Stimulated activated CD4-positive, alpha-beta T cell treated with anti-CD3 and anti-CD28 coated beads, Interleukin-15, amount 100 ng/mL, for 24 hours (primary cell): ENCODE measurements around the gene PTCH1.

Experiments
- DNase-seq: peaks from one replicate; pipeline ENCODE4 v3.0.0-alpha.2; 2020

PTCH1 gene

DNA sequence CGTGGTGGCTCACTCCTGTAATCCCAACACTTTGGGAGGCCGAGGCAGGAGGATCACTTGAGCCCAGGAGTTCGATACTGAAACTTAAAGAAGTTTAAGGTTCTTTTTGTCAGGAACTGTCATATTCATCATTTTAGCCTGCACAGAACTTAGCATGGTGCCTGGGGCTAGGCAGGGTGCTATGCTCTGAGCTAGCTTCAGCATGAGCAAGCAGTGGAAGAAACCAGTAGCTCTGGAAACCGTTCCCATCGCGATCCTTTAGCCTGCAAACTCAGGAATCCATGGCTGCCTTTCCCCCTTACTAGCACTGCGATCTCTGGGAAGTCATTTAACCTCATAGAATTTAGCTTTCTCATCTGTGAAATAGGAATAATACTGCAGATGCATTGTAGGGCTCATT, 80.4 kb downstream of the PTCH1 start:
- no peak for DNase-seq

- DNase-seq: no peak
These were observed 81.6 kb downstream of the PTCH1 start for GRCh38 chr9:95435074-95435728.

GRCh38 chr9:95434116-95435073, 82.4 kb downstream of the PTCH1 start:
- no peak for DNase-seq

DNA sequence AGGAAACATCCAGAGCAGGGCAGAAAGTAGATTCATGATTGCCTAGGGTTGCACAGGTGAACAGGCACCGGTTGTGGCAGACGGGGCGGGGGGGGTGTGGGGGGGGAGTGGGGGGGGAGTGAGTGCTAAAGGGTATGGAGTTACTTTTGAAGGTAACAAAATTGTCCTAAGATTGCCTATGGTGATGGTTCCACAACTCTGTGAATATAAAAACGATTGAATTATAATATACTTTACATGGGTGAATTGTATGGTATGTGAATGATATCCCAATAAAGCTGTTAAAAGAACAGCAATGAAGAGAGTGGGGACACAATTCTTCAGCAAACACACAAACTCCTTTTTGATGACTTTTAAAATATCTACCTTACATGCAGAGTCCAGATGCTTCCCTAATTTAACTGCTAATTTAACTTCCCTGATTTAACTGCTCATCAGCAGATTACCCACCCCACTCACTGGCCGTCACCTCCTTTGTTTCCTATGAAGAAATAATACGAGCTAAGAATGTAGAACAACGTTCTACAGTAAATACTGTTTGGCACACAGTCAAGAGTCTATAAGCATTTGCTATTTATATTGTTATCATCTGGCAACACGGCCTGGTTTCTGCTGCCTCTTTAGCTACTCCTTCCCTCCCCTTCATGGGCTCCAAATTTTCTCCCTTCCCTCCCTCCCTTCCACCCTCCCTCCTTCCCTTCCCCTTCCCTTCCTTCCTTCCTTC, 83.5 kb downstream of the PTCH1 start:
- no peak for DNase-seq

DNA sequence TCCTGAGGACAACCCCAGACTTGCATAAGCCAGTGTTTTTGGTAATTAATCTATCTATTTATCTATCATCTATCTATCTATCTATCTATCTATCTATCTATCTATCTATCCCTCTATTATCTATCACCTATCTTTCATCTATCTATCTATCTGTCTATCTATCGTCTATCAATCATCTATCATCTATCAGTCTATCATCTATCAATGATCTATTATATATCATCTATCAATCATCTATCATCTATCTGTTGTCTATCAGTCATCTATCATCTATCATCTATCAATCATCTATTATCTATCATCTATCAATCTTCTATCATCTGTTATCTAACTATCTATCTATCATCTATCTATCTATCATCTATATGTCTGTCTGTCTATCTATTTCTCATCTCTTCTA, 85.5 kb downstream of the PTCH1 start:
- DNase-seq: no peak

- no peak for DNase-seq
These were observed 86.7 kb downstream of the PTCH1 start for GRCh38 chr9:95429948-95430620.

DNA sequence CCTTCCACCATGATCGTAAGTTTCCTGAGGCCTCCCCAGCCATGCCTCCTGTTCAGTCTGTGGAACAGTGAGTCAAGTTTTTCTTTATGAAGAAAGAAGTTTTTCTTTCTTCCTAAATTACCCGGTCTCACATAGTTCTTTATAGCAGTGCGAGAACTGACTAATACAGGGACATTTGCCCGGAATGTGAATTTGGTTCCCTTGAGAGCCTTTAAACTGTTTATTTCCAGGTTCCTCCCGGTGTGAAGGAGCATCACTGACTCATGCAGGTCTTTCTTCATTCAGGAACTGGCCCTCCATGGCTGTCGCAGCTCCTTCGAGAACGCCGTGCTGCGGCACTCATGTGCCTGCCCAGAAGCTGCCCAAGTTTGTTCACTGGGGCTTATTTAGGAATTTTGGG, 87.7 kb downstream of the PTCH1 start:
- DNase-seq: no peak

GRCh38 chr9:95425910-95426551, 90.7 kb downstream of the PTCH1 start:
- DNase-seq: peak; percentile 19

- DNase-seq: no peak
These were observed 94.1 kb downstream of the PTCH1 start for GRCh38 chr9:95422650-95423049.

- DNase-seq: no peak
These were observed 96.3 kb downstream of the PTCH1 start for GRCh38 chr9:95420518-95420917.

GRCh38 chr9:95419444-95419843, 97.3 kb downstream of the PTCH1 start:
- no peak for DNase-seq

DNA sequence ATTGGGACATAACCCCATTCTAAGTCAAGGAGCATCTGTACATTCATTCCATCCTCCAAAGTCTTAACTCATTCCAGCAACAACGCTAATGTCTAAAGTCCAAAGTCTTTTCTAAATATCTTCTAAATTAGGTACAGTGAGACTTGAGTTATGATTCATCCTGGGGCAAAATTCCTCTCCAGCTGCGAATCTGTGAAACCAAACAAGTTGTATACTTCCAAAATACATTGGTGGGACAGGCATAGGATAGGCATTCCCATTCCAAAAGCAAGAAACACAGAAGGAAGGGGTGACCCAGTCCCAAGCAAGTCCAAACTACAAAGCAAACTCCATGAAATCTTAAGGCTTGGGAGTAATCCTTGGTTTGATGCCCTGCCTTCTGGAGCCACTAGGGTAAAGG, 101.6 kb downstream of the PTCH1 start:
- no peak for DNase-seq

- no peak for DNase-seq
These were observed 103.0 kb downstream of the PTCH1 start for GRCh38 chr9:95413793-95414192.

DNA sequence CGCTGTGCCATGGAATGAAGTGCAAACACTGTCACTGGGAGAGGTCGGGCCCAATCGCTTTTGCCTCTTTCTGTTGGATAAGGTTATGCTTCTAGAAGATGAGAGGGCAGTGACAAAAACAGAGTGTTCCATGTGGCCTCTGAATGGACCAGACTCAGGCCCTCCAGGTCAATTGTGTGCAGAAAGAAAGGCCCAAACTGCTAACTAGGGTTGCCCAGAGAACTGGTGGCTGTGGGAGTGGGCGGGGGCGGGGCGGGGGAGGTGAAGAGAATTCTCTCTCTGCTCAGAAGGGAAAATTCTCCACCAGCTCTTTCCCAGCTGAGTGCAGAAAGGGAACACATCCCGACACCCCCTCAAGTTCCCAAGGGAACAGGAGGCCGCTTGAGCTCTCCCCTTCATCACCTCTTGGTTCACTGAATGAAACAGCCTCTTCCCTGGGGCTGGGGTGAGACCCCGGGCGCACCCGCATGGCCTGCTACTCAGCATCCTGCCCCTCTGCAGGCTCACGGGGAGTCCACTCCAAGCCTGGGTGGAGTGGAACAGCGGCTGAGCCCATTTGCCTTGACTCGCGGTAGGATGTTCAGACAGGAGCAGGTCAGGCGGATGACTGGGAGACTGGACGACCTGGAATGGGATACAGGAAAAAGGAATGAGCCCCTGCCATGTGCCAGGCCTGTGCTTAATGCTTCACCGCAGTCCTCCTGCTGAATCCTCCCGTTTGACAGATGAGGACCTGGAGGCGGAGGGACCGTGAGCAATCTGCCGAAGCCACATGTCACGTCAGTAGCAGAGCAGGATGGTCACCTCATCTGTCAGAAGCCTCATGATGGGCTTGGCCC, 105.5 kb downstream of the PTCH1 start:
- no peak for DNase-seq

DNA sequence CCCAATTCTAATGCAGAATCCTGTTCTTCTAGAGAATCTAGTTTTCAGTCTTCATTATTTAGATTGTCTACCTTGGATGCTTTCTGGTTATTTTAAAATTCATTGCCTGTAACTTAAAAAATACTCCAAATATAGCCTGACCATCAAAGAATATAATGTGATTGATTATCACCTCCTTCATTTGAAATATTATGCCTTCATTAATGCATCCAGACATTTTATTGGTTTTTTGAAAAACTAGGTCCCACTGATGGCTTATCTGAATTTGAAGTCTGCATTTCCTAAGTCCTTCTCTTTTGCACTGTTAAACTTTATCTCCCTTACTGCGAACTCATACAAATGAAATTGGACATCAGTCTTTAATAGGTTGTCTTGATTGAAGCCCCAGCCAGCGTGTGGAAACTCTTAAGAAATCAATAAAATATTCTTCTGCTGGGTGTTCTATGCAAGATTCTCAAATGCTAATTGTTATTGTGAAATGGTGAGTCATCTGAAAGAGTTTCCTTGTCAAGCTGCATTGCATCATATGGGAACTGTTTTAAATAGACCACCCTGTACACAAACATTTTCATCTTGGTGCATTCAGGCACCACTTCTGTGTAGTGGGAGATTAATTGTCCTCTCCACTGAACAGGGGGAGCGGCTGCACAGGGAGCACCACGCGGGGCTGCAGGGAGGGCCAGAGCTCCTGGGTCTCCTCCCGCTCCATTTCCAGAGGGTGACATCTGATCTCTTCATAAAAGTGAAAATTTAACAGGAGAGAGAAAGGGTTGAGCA, 106.9 kb downstream of the PTCH1 start:
- no peak for DNase-seq

DNA sequence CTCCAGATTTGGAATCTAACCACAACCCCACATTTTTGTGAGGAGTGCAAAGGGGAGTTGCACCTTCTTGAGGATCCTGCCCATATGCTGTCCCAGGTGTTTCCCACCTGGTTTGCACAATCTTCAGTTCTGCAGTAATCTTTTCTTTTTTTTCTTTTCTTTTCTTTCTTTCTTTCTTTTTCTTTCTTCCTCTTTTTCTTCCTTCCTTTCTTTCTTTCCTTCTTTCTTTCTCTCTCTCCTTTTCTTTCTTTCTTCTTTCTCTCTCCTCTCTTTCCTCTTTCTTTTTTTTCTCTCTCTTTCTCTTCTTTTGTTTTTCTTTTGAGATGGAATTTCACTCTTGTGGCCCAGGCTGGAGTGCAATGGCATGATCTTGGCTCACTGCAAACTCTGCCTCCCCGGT, 109.2 kb downstream of the PTCH1 start:
- DNase-seq: no peak

- no peak for DNase-seq
These were observed 110.7 kb downstream of the PTCH1 start for GRCh38 chr9:95406121-95406520.

- no peak for DNase-seq
These were observed 117.5 kb downstream of the PTCH1 start for GRCh38 chr9:95399261-95399660.
